AG10803 (cell line): ENCODE data around the gene KSR1.
A peak's percentile ranks its signal among the peaks of the same experiment; 100 is the strongest.

Source experiments
- DNase-seq: peaks from one replicate; pipeline ENCODE4 v3.0.0; 2010; ENCODE audit warnings: low read depth
- H3K4me3 ChIP-seq: 2 replicates; pipeline ENCODE4 v1.5.1; 2011; ENCODE audit warnings: mild to moderate bottlenecking, low read length, control low read depth
- CTCF ChIP-seq: conservative IDR thresholded peaks from 2 replicates; pipeline ENCODE4 v1.5.1; 2011; ENCODE audit warnings: mild to moderate bottlenecking, low read length, control low read depth, inconsistent platforms

Gene KSR1

GRCh38 chr17:27577884-27578717 lies 121.9 kb downstream of the KSR1 start:
- no peak for TF ChIP-seq CTCF
- H3K4me3 ChIP-seq = no peak overlapping the region
- peak; percentile 78 for DNase-seq

- no peak overlapping the region for H3K4me3 ChIP-seq
- TF ChIP-seq CTCF = no peak
- no peak for DNase-seq
Observed at GRCh38 chr17:27578718-27579085, 122.5 kb downstream of the KSR1 start.

- no peak overlapping the region for H3K4me3 ChIP-seq
- no peak for TF ChIP-seq CTCF
- no peak for DNase-seq
Observed at GRCh38 chr17:27579304-27579703, 123.1 kb downstream of the KSR1 start.

GRCh38 chr17:27579897-27580321 lies 123.7 kb downstream of the KSR1 start:
- H3K4me3 ChIP-seq = no peak overlapping the region
- TF ChIP-seq CTCF = no peak
- no peak for DNase-seq

- DNase-seq = no peak
- no peak for TF ChIP-seq CTCF
- no peak overlapping the region for H3K4me3 ChIP-seq
Observed at GRCh38 chr17:27581016-27581415, 124.8 kb downstream of the KSR1 start.

- TF ChIP-seq CTCF = no peak
- H3K4me3 ChIP-seq = no peak overlapping the region
- no peak for DNase-seq
Observed at GRCh38 chr17:27582696-27583095, 126.4 kb downstream of the KSR1 start.

- no peak for TF ChIP-seq CTCF
- no peak overlapping the region for H3K4me3 ChIP-seq
- no peak for DNase-seq
Observed at GRCh38 chr17:27585153-27585681, 129.0 kb downstream of the KSR1 start.
